ENCODE measurements around the gene SP100.
"Not testable (repeated sequence)": the region's sequence is repeated elsewhere in the genome, so short reads cannot be mapped to it uniquely, and the experiment has no call there.

The SP100 gene

DNA sequence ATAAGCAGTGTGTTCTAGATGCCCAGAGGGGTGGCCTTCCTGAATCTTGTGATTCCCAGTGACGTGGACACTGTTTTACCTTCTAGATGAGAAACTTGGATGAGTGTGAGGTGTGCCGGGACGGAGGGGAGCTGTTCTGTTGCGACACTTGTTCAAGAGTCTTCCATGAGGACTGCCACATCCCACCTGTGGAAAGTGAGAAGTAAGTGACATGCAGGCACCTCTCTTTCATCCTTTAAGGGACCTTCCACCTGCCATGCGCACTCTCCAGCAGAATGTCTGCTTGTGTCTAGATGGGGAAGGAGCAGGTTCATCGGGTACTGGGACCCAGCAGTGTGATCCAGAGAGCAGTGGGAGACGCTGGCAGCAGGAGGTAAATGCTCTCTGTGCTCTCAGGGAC, 16.0 kb upstream of the SP100 start:
- no peak for DNase-seq
- no peaks in the 10 kb centered on the region for H3K27me3 ChIP-seq
- TF ChIP-seq, protein P1, sequence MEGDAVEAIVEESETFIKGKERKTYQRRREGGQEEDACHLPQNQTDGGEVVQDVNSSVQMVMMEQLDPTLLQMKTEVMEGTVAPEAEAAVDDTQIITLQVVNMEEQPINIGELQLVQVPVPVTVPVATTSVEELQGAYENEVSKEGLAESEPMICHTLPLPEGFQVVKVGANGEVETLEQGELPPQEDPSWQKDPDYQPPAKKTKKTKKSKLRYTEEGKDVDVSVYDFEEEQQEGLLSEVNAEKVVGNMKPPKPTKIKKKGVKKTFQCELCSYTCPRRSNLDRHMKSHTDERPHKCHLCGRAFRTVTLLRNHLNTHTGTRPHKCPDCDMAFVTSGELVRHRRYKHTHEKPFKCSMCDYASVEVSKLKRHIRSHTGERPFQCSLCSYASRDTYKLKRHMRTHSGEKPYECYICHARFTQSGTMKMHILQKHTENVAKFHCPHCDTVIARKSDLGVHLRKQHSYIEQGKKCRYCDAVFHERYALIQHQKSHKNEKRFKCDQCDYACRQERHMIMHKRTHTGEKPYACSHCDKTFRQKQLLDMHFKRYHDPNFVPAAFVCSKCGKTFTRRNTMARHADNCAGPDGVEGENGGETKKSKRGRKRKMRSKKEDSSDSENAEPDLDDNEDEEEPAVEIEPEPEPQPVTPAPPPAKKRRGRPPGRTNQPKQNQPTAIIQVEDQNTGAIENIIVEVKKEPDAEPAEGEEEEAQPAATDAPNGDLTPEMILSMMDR (IDR thresholded peaks at IDR 0.05; ENCODE audit: low read depth, low read length): no peak
- no peaks in the 10 kb centered on the region for H3K36me3 ChIP-seq
- H3K4me1 ChIP-seq: no peaks in the 10 kb centered on the region
- no peak overlapping the region for H3K4me3 ChIP-seq (ENCODE audit: low read depth, low read length)
- no peaks in the 10 kb centered on the region for H3K9me3 ChIP-seq

DNA sequence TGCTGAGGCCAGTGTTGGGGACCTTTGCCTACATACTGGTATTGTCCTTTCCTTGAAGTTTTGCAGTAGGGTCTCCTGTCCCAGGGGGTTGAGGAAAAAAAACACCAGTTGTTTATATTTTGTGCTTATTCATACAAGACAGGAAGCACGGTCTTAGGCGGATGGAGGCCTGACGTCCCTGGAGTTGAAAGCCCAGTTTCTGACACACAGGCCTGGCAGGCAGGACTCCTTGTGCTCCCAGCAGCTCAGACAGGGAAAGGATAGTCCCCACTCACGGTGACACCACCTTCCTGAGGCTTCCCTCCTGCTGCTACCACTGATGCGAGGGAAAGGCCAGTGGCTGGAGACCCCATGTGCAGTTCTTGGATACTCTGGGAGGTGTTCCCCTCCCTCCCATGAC, 15.5 kb upstream of the SP100 start:
- H3K4me3 ChIP-seq (ENCODE audit: low read depth, low read length): no peak overlapping the region
- no peak for DNase-seq
- no peaks in the 10 kb centered on the region for H3K4me1 ChIP-seq
- no peaks in the 10 kb centered on the region for H3K27me3 ChIP-seq
- no peaks in the 10 kb centered on the region for H3K9me3 ChIP-seq
- TF ChIP-seq, protein P1 (IDR thresholded peaks at IDR 0.05; ENCODE audit: low read depth, low read length): no peak
- H3K36me3 ChIP-seq: no peaks in the 10 kb centered on the region

DNA sequence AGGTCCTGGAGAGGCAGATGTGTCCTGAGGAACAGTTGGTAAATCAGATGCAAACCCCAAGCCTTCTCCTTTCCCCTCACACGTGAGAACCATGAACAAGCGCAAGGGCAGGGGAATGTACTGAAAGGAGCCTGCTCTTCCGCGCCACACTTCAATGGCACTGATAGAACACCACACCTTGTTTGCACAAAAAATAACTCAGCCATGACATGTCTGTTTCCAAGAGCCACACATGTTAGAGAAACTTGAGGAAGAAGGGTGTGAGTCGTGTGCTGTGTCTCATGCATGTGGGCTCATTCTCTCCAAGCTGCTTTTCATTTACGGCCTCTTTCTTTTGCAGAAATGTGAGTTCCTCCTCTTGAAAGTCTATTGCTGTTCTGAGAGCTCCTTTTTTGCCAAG, 15.0 kb upstream of the SP100 start:
- not testable (repeated sequence) for H3K4me1 ChIP-seq; DNase-seq; H3K4me3 ChIP-seq (ENCODE audit: low read depth, low read length); H3K36me3 ChIP-seq; H3K27me3 ChIP-seq; H3K9me3 ChIP-seq

DNA sequence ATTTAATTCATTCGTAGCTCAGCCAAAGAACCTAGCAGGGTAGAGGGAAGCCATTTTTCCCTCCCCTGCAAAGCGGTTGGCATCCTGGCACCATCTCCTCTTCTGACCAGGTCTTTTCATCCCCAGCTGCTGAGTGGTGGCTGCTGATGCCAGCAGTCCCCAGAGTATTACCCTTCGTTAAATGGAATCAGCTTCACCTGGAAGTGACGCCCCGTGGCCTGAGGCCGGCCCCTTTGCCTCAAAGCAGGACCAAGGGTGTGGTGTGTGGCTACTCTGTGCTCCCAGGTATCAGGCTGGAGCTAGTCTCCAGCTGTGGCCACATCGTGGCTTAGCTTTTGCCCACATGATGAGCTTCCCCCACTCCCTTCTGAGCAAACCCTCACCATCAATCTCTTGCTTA, 12.3 kb upstream of the SP100 start:
- Histone ChIP-seq H3K27me3 (no peaks in the 10 kb centered on the region), H3K36me3 (no peaks in the 10 kb centered on the region), H3K4me1 (no peaks in the 10 kb centered on the region), H3K4me3 (ENCODE audit: low read depth, low read length) (no peak overlapping the region), H3K9me3 (no peaks in the 10 kb centered on the region)
- DNase-seq: no peak
- TF ChIP-seq, protein P1 (IDR thresholded peaks at IDR 0.05; ENCODE audit: low read depth, low read length): no peak

DNA sequence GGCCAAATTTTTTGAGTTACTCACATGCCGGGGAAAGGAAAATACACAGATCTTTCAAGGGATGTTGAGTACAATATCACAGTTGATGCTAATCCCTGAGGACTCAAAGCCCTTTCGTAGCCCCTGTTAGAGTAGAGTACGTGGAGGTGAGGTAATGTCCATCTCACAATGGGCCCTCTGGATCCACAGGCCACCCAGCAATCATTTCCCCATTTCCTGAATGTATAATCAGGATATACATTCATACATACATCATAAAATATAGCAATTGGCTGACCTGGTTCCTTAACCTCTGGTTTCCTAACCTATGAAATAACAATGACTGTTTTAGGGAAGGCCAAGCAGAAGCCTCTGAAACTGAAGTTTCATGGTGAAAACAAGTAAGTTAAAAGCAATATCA, 10.2 kb upstream of the SP100 start:
- no peak overlapping the region for H3K4me3 ChIP-seq (ENCODE audit: low read depth, low read length)
- no peaks in the 10 kb centered on the region for H3K36me3 ChIP-seq
- no peaks in the 10 kb centered on the region for H3K4me1 ChIP-seq
- no peaks in the 10 kb centered on the region for H3K9me3 ChIP-seq
- H3K27me3 ChIP-seq: peaks cover 5% of the 10 kb centered on the region
- TF ChIP-seq, protein P1 (IDR thresholded peaks at IDR 0.05; ENCODE audit: low read depth, low read length): no peak
- no peak for DNase-seq

DNA sequence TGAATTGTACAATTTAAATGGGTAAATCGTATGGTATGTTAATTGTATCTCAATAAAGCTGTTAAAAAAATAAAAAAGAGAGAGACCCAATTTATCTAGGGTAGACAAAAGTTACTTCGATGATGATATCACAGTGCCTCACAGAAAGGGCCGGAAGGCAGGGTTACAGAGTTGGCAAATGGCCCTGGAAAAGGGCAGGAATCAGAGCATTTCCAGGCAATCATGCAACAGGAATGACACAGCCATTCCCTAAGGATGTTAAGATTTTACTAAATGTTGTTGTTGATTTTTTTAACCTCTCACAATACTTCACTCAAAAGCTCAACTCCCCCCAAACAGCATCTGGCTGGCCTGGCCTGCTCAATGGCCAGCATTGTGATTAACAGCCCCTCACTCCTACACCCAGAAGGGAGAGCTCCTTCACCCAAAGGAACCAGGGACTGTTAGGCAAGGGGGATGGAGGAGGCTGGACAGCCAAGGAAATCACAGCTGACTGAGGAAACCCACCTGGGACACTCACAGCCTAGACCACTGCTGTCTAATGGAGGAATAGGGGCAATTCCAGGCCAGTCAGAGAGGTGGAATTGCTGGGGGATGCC, 7.7 kb upstream of the SP100 start:
- TF ChIP-seq, protein P1 (IDR thresholded peaks at IDR 0.05; ENCODE audit: low read depth, low read length): no peak
- Histone ChIP-seq H3K4me1 (no peaks in the 10 kb centered on the region), H3K27me3 (peaks cover 8% of the 10 kb centered on the region), H3K36me3 (no peaks in the 10 kb centered on the region), H3K4me3 (ENCODE audit: low read depth, low read length) (no peak overlapping the region), H3K9me3 (no peaks in the 10 kb centered on the region)
- no peak for DNase-seq

DNA sequence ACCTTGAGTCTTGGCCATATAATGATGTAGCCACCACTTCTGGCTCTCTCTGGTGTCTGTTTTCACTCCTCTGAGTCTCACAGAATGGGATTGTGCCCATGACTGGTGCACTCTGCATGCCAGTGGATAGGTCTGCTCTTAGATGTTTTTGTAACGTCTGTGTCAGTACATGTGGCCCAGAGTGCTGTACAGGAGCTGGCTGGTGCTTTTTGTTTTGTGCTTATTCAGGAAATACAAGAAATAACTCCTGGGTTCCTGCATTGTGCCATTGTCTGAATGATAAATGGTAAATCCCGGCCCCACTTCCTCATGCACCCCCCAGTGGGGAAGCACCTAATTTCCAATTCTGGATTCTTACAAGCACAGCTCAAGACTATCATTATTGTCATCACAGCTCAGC, 6.7 kb upstream of the SP100 start:
- not testable (repeated sequence) for H3K36me3 ChIP-seq; H3K9me3 ChIP-seq; H3K4me1 ChIP-seq; H3K27me3 ChIP-seq; H3K4me3 ChIP-seq (ENCODE audit: low read depth, low read length); DNase-seq

Measured in BE2C (cell line).